CD4-positive, alpha-beta T cell treated with Interleukin-12 subunit alpha and Interleukin-12 subunit beta, for 1 hour (primary cell): ENCODE measurements around the gene TAS2R5.
A peak's percentile ranks its signal among the peaks of the same experiment; 100 is the strongest.
"Not testable (repeated sequence)": the region's sequence is repeated elsewhere in the genome, so short reads cannot be mapped to it uniquely, and the experiment has no call there.

Source experiments
- DNase-seq: peaks from one replicate; pipeline ENCODE4 v3.0.0-alpha.2; 2020

The TAS2R5 gene, protein sequence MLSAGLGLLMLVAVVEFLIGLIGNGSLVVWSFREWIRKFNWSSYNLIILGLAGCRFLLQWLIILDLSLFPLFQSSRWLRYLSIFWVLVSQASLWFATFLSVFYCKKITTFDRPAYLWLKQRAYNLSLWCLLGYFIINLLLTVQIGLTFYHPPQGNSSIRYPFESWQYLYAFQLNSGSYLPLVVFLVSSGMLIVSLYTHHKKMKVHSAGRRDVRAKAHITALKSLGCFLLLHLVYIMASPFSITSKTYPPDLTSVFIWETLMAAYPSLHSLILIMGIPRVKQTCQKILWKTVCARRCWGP

DNA sequence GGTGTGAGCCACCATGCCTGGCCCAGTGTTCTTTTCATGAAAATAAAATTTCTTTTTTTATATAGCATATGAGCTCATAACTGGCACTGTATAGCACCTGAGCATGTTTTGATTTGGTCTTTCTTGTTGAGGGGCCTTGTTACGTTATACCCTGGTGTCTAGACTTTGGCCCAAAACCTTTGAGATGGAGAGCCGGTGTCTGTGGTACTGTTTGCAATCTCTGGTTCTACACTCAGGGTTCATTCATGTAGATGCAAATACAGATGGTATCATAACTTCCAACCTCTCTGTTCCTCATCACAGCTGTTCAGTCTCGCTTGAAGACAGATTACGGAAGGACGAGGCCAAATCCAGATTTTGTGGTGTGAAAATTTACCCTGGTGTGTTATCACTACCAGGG, at the start of gene TAS2R5:
Gene TAS2R5, plus strand, starts transcription at position 301 of the 400 bp plus-strand sequence. CDS start 145 bp downstream, outside the sequence.
- DNase-seq: no peak

DNA sequence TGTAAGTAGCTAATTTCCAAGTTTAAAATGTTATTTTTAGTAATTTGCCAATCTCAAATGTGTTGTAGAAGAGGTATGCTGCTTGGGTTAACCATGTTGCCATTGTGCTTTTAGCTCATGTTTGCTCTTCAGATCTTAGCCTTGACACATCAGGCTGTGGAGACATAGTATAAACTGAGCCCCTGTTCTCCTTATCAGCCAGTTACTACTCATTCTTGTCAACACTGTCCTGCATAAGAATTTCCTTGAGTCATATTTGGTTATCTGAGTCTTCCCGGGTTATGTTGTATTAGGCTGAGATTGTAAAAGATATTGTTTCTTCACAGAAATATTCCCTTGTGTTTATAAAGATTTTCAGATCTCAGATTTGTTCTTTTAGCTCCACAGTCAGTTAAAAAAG, 47.8 kb upstream of the TAS2R5 start:
- DNase-seq: no peak

DNA sequence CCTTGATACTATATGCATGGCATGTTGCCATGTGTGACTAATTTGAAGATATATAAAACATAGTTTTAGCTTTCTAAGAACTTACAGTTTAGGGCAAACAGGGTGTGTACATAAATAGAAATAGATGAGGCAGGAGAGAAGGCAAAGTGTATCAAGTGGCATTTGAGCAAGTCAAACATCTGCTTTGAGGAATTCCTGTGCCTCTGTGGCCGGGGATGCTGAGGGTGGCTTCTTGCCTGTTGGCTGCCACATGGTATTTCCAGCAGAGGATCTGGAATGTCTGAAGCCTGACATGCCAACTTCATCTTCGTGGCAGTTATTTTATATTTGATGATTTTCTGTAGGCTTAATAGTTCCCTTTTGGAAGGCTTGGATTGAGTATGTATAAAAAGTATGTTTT, 45.9 kb upstream of the TAS2R5 start:
- DNase-seq: no peak

DNA sequence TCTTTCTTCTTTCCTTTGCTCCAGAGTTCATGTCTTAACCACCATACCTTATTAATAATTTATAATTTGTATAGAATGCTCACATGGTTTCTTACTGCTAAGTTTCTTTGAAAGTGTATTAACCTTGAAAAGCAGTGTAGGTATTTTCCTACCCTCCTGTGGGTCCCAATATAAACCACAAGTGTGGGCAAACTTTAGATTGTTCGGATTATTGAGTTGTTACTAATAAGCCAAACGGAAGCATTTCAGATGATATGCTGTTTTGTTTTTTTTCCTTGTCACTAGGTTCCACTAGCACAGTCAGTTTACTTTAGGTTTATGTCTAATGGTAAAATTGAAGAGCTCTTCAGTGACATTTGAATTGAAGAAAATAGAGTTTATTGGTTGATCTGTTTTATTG, 41.6 kb upstream of the TAS2R5 start:
- DNase-seq: no peak

DNA sequence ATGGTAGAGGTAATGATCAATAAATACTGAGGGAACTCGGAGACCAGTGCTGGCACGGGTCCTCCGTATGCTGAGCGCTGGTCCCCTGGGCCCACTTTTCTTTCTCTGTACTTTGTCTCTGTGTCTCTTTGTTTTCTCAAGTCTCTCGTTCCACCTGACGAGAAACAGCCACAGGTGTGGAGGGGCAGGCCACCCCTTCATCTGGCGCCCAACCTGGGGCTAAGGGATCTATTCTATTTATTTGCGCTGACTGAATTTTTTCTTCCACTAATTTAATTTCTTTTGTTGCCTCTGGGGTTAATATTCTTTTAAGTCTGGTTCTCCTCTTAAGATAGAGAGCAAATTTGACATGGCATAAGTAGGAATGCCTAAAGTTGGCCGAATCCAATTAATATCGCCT, 38.1 kb upstream of the TAS2R5 start:
- not testable (repeated sequence) for DNase-seq

DNA sequence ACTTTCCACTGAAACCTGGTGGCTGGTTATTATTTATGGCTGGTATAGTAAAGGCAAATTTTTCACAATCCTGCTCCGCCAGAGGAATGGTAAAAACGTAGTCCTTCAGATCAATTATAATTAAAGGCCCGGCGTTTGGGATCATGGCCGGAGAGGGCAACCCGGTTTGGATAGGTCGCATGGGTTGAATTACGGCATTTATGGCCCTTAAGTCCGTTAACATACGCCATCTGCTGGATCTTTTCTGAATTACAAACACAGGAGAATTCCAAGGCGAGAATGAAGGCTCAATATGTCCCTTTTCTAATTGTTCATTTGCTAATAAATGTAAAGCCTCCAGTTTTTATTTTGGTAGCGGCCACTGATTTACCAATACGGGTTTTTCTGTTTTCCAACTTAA, 37.4 kb upstream of the TAS2R5 start:
- DNase-seq: no peak

DNA sequence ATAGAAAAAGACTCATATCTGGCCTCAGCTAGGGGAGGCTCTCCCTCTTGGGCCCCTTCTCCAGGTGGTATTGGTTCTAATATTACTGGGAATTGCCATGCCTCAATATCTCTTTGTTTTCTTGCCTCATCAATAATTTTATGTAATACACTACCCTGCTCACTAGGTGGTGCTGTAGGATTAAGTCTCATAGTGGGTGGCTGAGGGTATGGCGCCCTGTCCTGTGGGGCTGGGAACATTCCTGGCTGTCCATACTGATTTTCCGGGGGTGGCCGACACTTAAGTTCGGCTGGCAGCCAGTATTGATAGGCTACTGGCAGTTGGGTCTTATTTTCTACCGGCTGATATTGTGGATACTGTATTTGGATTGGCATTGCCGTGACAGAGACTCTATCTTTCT, 35.1 kb upstream of the TAS2R5 start:
- peak; percentile 13 for DNase-seq

DNA sequence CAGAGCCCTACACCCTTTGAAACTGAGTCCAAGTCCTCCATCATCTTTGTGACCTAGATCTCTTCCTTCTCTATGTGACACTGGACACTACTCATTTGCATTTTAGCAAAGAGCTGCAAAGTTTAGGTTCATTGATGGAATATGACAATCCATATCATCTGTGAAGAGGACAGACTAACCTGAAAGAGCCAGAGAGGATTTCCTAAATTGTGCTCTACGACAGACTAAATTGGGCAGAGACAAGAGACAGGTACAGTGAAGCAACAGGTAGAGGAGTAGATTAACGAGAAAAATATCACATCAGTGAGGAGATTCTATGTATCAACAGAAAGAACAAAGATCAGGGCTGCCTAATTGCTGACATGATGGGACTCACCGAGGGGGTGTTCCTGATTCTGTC, 26.2 kb upstream of the TAS2R5 start, which contains the start of gene TAS2R3:
Gene TAS2R3, plus strand, starts transcription at position 301 of the 400 bp plus-strand sequence. Its CDS starts 62 bp downstream, at position 363.
- no peak for DNase-seq

DNA sequence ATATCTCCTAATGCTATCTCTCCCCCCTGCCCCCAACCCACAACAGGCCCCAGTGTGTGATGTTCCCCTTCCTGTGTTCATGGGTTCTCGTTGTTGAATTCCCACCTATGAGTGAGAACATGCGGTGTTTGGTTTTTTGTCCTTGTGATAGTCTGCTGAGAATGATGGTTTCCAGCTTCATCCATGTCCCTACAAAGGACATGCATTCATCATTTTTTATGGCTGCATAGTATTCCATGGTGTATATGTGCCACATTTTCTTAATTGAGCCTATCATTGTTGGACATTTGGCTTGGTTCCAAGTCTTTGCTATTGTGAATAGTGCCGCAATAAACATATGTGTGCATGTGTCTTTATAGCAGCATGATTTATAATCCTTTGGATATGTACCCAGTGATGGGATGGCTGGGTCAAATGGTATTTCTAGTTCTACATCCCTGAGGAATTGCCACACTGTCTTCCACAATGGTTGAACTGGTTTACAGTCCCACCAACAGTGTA, 19.9 kb upstream of the TAS2R5 start:
- DNase-seq: not testable (repeated sequence)

DNA sequence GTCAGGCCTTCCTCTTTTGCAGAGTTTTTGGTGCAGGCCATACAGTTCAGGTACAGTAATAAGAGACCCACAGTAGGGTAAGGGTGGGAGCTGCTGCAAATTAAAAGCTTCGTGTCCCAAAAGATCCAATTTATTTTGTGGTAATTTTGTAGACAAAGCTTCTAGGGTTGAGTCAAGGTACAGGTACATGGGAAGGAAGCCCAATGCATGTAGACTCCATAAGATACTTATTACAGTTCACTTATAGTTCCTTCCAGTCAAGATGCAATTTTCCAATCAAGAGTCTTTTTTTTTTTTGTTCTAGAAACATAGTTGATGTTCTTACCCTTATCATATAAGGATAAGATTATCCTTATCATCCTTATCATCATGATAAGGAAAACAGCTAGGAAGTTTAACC, 13.6 kb upstream of the TAS2R5 start, which contains the start of gene TAS2R4:
Gene TAS2R4, plus strand, starts transcription at position 301 of the 400 bp plus-strand sequence. CDS start 1,815 bp downstream, outside the sequence.
- DNase-seq: no peak

DNA sequence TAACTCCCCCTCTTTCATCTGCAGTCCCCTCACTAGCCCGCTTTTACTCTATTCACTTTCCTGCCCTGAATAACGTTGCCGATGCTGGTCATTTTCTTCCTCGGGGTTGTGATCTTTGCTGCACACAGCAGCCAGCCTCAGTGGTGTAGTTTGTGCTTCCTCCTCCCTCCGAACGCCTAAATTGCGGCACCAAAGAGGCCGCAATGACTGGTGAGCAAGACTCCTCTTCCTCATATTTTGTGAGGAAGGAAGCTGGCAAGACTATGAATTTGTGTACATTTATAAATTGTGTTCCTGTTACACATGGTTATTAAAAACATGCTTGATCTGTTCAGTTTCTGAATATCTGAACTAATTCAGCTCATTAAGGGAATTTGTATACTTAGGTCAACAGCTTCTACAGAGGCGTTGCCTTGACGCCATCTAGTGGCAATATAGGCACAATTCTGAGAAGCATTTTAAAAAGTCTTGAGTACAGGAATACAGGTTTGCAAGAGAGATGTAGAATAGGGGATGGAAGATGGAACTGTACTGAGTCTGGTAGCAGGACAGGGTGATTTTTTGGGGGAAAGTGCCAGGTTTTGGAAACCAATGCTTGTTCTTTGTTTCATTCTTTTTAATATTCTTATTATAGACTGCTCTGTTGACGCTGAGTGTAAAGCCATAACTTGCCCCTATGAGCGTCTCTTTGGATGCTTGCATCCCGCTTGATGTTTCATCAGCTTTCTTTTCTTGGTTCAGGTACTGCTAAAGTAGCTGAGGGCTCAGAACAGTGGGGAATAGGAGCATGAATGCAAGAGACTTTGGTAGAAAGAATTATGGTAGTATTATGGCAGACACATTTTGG, 4.1 kb upstream of the TAS2R5 start:
- DNase-seq: peak; percentile 47

DNA sequence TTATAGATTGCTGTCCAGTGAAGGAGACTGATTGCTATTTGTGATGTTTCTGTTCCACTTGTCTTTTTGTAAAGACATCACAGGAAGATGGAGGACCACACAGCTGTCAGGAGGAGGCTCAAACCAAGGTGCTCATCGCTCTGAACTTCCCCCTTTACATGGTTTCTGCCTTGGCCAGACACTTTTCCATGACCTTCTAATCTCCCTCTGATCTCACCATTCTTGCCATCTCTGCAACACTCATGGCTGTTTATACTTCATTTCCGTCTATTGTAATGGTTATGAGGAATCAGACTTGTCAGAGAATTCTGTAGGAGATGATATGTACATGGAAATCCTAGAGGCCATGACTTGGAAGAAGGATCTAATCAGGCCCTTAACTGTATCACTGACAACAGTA, 1.7 kb upstream of the TAS2R5 start:
- DNase-seq: no peak

DNA sequence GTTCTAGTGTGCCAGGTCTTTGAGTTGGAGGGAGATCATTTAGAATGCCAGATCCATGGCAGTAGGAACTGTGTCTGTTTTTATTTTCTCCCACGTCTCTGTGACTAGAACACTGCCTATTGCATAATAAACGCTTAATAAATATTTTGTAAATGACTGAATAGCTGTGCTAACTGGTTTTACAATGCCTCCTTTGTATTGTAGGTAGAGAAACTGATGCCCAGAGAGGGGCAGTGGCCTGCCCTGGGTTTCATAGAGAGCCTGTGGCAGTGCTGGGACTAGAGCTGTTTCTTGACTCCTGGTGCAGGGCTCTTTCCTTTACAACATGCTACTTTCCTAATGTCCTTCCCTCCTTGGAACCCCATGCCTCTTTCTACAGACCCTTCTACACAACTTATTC, 2.5 kb downstream of the TAS2R5 start:
- DNase-seq: no peak

DNA sequence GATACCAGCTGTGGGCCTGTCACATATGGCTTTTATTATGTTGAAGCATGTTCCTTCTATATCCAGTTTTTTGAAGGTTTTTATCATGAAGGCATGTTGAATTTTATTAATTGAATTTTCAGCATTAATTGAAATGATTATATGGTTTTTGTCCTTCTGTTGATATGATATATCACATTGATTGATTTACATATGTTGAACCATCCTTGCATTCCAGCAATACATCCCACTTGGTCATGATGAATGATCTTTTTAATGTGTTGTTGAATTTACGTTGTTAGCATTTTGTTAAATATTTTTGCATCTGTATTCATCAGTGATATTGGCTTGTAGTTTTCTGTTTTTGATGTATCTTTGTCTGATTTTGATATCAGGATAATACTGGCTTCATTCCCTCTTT, 30.1 kb downstream of the TAS2R5 start:
- DNase-seq: no peak

DNA sequence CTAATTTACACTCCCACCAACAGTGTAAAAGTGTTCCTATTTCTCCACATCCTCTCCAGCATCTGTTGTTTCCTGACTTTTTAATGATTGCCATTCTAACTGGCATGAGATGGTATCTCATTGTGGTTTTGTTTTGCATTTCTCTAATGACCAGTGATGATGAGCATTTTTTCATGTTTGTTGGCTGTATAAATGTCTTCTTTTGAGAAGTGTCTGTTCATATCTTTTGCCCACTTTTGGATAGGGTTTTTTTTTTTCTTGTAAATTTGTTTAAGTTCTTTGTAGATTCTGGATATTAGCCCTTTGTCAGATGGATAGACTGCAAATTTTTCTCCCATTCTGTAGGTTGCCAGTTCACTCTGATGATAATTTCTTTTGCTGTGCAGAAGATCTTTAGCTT, 32.4 kb downstream of the TAS2R5 start:
- DNase-seq: not testable (repeated sequence)

DNA sequence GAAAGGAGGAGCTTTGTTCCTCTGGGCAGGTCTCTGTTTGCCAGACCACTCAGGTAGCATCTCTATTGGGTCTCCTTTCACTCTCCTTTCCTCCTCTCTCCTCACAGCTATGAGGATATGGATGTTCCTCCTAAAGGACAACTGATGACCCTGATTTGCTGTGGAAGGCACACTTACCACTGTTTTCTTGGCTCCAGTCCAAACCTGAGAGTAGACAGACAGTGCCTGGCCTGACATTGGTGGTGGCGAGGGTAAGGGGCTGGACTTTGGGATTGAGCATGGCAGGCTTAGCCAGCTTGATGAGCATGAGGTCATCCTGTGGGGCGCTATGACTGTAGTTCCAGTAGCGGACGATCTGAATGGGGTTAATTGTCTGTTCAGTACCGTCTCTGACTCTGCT, 47.7 kb downstream of the TAS2R5 start:
- no peak for DNase-seq

DNA sequence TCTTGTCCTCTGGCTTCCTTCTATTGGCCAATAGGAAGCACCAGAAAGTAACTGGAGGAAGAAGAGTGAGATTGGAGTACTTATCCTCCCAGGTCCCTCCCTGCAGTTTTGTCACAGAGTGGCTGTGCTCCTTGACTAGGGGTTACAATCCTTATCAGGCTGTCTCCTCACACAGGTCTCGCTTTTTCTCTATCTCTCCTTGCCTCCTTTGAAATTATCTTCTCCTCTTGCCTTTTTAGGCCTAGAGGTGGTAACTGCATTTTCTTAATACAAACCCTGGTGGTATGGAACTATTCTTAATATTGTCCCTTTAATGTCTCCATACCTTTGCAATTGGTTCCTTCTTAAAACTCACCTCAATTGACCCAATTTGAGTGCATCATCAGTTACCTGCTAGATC, 48.6 kb downstream of the TAS2R5 start:
- DNase-seq: no peak

DNA sequence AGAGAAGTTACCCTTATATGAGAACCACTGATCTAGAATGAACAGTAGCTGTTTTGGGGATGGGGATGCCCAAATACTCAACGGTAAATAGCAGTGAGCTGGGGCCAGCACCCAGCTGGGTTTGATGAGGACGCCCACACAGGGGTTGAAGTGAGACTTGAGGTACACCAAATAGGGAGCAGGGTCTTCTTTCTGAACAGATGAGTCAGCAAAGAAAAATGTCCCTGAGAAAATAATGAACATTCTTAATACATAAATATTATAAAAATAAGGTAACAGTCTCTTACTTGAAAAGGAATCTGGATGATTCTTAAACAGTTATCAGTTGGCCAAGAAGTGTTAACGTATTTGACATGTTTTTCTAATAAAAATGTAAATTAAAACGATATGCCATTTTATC, 49.2 kb downstream of the TAS2R5 start:
- no peak for DNase-seq

DNA sequence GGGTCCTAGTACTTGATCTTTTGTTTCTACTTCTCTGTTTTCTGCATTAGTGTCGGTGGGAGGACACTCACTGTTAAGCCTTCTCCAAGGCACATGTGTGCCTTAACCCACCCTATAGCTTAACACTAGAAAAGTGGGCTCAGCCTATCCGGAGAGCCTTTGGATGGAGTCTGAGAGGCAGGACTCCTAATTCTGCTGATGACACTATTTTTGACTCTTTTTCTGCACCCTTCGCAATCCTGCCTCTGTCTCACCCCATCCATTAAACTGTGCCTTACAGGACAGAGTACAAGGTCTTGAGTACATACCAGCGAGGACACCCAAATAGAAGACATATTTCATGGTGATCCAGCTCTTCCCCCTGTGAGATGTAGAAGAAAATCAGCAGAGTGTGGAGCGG, 50.7 kb downstream of the TAS2R5 start:
- no peak for DNase-seq
